IMR-90 (cell line): ENCODE data around the gene YKT6. TPM values are rescaled to one million over a fixed set of nuclear protein-coding genes. Genes with fewer than 3 reads are reported as not detected.

Experiments
- ATAC-seq: fragments of 200-7000 bp; cut with Tn5 transposase; 2 replicates; pipeline ENCODE4 v1.9.1; 2020; ENCODE audit warnings: low read depth, mild to moderate bottlenecking, moderate library complexity
- BruUV-seq: library from RNA; stranded (reverse); fragments of 400-500 nt; replicated peaks from 2 replicates; lab custom pipeline; 2021; lab: Mats Ljungman, UMichigan
- CTCF ChIA-PET: fragments of 300-600 bp; formaldehyde crosslinking; extraction: SDS; loops from one replicate; lab custom pipeline; 2021; ENCODE audit warnings: antibody characterized with exemption; lab: Yijun Ruan, JAX
- POLR2A ChIA-PET: fragments of 300-600 bp; sonication (Branson Sonifier 250); formaldehyde crosslinking; loops from one replicate; lab custom pipeline; 2022; ENCODE audit warnings: antibody characterized with exemption; ENCODE audit not compliant: unreplicated experiment; lab: Charles Lee
- DNase-seq: peaks from one replicate; pipeline ENCODE4 v3.0.0; 2013
- H2AFZ ChIP-seq: replicated peaks from 2 replicates; pipeline ENCODE3; 2013; ENCODE audit warnings: low read length, mild to moderate bottlenecking; ENCODE audit not compliant: poor library complexity
- H2AK5ac ChIP-seq: 2 replicates; pipeline ENCODE4 v1.6.1; 2013; ENCODE audit warnings: low read depth, low read length, inconsistent platforms
- H2AK9ac ChIP-seq: replicated peaks from 2 replicates; pipeline ENCODE3; 2013; ENCODE audit warnings: mild to moderate bottlenecking, low read depth, low read length, moderate library complexity; ENCODE audit not compliant: poor library complexity
- H2BK120ac ChIP-seq: 2 replicates; pipeline ENCODE4 v1.6.1; 2013; ENCODE audit warnings: low read depth, low read length, inconsistent platforms
- H2BK15ac ChIP-seq: 3 replicates; pipeline ENCODE4 v1.6.1; 2013; ENCODE audit warnings: low read depth, low read length, inconsistent platforms
- H2BK20ac ChIP-seq: 2 replicates; pipeline ENCODE4 v1.6.1; 2013; ENCODE audit warnings: low read depth, mild to moderate bottlenecking, inconsistent platforms, low read length, moderate library complexity
- H2BK5ac ChIP-seq: 2 replicates; pipeline ENCODE4 v1.6.1; 2013; ENCODE audit warnings: mild to moderate bottlenecking, low read depth, low read length, inconsistent platforms; ENCODE audit not compliant: poor library complexity, severe bottlenecking
- H3K14ac ChIP-seq: replicated peaks from 2 replicates; pipeline ENCODE4 v1.6.1; 2013; ENCODE audit warnings: low read depth, low read length, inconsistent platforms
- H3K18ac ChIP-seq: 2 replicates; pipeline ENCODE4 v1.6.1; 2013; ENCODE audit warnings: low read depth, low read length, control low read depth
- H3K23ac ChIP-seq: 2 replicates; pipeline ENCODE4 v1.6.1; 2013; ENCODE audit warnings: low read depth, low read length, inconsistent platforms
- H3K27ac ChIP-seq: 2 replicates; pipeline ENCODE4 v1.5.1; 2013; ENCODE audit warnings: mild to moderate bottlenecking, control low read depth, low read length; ENCODE audit not compliant: insufficient read depth
- H3K27me3 ChIP-seq: 2 replicates; pipeline ENCODE4 v1.6.1; 2013; ENCODE audit warnings: low read length; ENCODE audit not compliant: control insufficient read depth, insufficient read depth
- H3K36me3 ChIP-seq: 2 replicates; pipeline ENCODE4 v1.6.1; 2013; ENCODE audit warnings: low read length, mixed read lengths; ENCODE audit not compliant: control insufficient read depth, insufficient read depth
- H3K4ac ChIP-seq: 2 replicates; pipeline ENCODE4 v1.6.1; 2013; ENCODE audit warnings: low read depth, low read length, inconsistent platforms
- H3K4me1 ChIP-seq: 2 replicates; pipeline ENCODE4 v1.6.1; 2013; ENCODE audit warnings: low read length, mixed read lengths; ENCODE audit not compliant: control insufficient read depth, insufficient read depth
- H3K4me2 ChIP-seq: 2 replicates; pipeline ENCODE4 v1.6.1; 2013; ENCODE audit warnings: low read depth, mild to moderate bottlenecking, control low read depth, low read length, moderate library complexity
- H3K4me3 ChIP-seq: 2 replicates; pipeline ENCODE4 v1.5.1; 2013; ENCODE audit warnings: low read depth, mild to moderate bottlenecking, control low read depth, low read length, moderate library complexity; ENCODE audit not compliant: insufficient read depth
- H3K56ac ChIP-seq: 2 replicates; pipeline ENCODE4 v1.6.1; 2013; ENCODE audit warnings: low read length, inconsistent platforms; ENCODE audit not compliant: insufficient read depth; ENCODE audit errors: extremely low read depth
- H3K79me1 ChIP-seq, 2 experiments: 2 replicates each; pipeline ENCODE4 v1.6.1; 2013; ENCODE audit warnings: low read length in 2 of 2, inconsistent platforms in 1 of 2, low read depth in 1 of 2
- H3K9ac ChIP-seq: 2 replicates; pipeline ENCODE4 v1.6.1; 2013; ENCODE audit warnings: low read depth, low read length, control low read depth
- H3K9me1 ChIP-seq: 2 replicates; pipeline ENCODE4 v1.6.1; 2013; ENCODE audit warnings: low read length, inconsistent platforms; ENCODE audit not compliant: insufficient read depth
- H3K9me3 ChIP-seq: 2 replicates; pipeline ENCODE4 v1.6.1; 2013; ENCODE audit warnings: low read length; ENCODE audit not compliant: control insufficient read depth, insufficient read depth
- H4K20me1 ChIP-seq: 2 replicates; pipeline ENCODE4 v1.6.1; 2013; ENCODE audit warnings: low read length, inconsistent platforms; ENCODE audit not compliant: insufficient read depth
- H4K5ac ChIP-seq: 2 replicates; pipeline ENCODE4 v1.6.1; 2013; ENCODE audit warnings: mild to moderate bottlenecking, low read depth, low read length, control low read depth
- H4K8ac ChIP-seq, 2 experiments: 2 replicates each; pipeline ENCODE4 v1.6.1; 2013; ENCODE audit warnings: low read depth in 2 of 2, low read length in 2 of 2, control low read depth in 1 of 2, inconsistent platforms in 1 of 2
- H4K91ac ChIP-seq: 2 replicates; pipeline ENCODE4 v1.6.1; 2013; ENCODE audit warnings: low read depth, low read length, inconsistent platforms; ENCODE audit not compliant: insufficient read depth
- BHLHE40 ChIP-seq: fragments of 150-350 bp; IDR thresholded peaks from 2 replicates; pipeline ENCODE4 v1.6.1; 2016; ENCODE audit warnings: mild to moderate bottlenecking, low read depth, low read length
- CEBPB ChIP-seq: IDR thresholded peaks from 2 replicates; pipeline ENCODE4 v1.6.1; 2012; ENCODE audit warnings: low read depth, low read length, improper control_type of control experiment
- CHD1 ChIP-seq: IDR thresholded peaks from 2 replicates; pipeline ENCODE4 v1.6.1; 2012; ENCODE audit warnings: low read depth, low read length, improper control_type of control experiment
- CTCF ChIP-seq: conservative IDR thresholded peaks from 2 replicates; pipeline ENCODE4 v1.5.1; 2012; ENCODE audit warnings: mild to moderate bottlenecking, low read depth, low read length, improper control_type of control experiment
- ELK1 ChIP-seq: fragments of 150-350 bp; IDR thresholded peaks from 2 replicates; pipeline ENCODE4 v1.6.1; 2016; ENCODE audit warnings: low read depth, mild to moderate bottlenecking, low read length, moderate library complexity, borderline replicate concordance
- FOS ChIP-seq: fragments of 150-350 bp; IDR thresholded peaks from 2 replicates; pipeline ENCODE4 v1.6.1; 2016; ENCODE audit warnings: low read depth, low read length
- MAFK ChIP-seq: IDR thresholded peaks from 2 replicates; pipeline ENCODE4 v1.6.1; 2012; ENCODE audit warnings: low read depth, low read length, improper control_type of control experiment
- MAZ ChIP-seq: IDR thresholded peaks from 2 replicates; pipeline ENCODE4 v1.6.1; 2012; ENCODE audit warnings: low read depth, mild to moderate bottlenecking, low read length, improper control_type of control experiment, moderate library complexity, borderline replicate concordance
- MXI1 ChIP-seq: IDR thresholded peaks from 2 replicates; pipeline ENCODE4 v1.6.1; 2012; ENCODE audit warnings: low read depth, mild to moderate bottlenecking, low read length, moderate library complexity, borderline replicate concordance
- NFE2L2 ChIP-seq: fragments of 150-350 bp; IDR thresholded peaks from 2 replicates; pipeline ENCODE4 v1.6.1; 2016; ENCODE audit warnings: low read depth, mild to moderate bottlenecking, low read length
- POLR2A ChIP-seq: IDR thresholded peaks from 2 replicates; pipeline ENCODE4 v1.6.1; 2012; ENCODE audit warnings: mild to moderate bottlenecking, low read depth, low read length
- RAD21 ChIP-seq: IDR thresholded peaks from 2 replicates; pipeline ENCODE4 v1.6.1; 2012; ENCODE audit warnings: low read length, improper control_type of control experiment
- RCOR1 ChIP-seq: IDR thresholded peaks from 2 replicates; pipeline ENCODE4 v1.6.1; 2012; ENCODE audit warnings: mild to moderate bottlenecking, low read length, improper control_type of control experiment; ENCODE audit not compliant: insufficient replicate concordance
- RFX5 ChIP-seq: IDR thresholded peaks from 2 replicates; pipeline ENCODE4 v1.8.0; 2012; ENCODE audit warnings: low read depth, mild to moderate bottlenecking, low read length, moderate library complexity
- SMC3 ChIP-seq: fragments of 150-350 bp; IDR thresholded peaks from 2 replicates; pipeline ENCODE4 v1.6.1; 2016; ENCODE audit warnings: low read depth, mild to moderate bottlenecking, antibody characterized with exemption, low read length, moderate library complexity
- WGBS, 2 experiments: methylation state at CpG; one replicate each; pipeline versions ENCODE4 v1.1.5 to v1.1.7; 2013; ENCODE audit warnings: missing lambda C conversion rate in 2 of 2; ENCODE audit not compliant: insufficient read length in 1 of 2; ENCODE audit errors: extremely low coverage in 2 of 2; 5-methylcytosine and 5-hydroxymethylcytosine counted together
- dilution Hi-C: fragments of 300-500 bp; cut with HindIII; formaldehyde crosslinking; loops from one replicate; pipeline ENCODE4 v1.14.3; 2018; ENCODE audit warnings: low sequenced_read_pairs; ENCODE audit not compliant: unreplicated experiment
- in situ Hi-C: fragments of 300-500 bp; cut with MboI; formaldehyde crosslinking; loops from 3 replicates; pipeline ENCODE4 v1.14.3; 2019; ENCODE audit warnings: low sequenced_read_pairs, inconsistent platforms, mixed read lengths
- intact Hi-C: fragments of 100-400 bp; cut with micrococcal nuclease; formaldehyde crosslinking; loops from 2 replicates; pipeline ENCODE4 v1.10.0; 2022
- polyA plus RNA-seq, 3 experiments: library from polyadenylated mRNA; depleted of rRNA; stranded (reverse); fragments of >200 nt; gene quantifications; 2 replicates each; pipeline ENCODE4 v1.2.3, GENCODE V29; 2012; ENCODE audit warnings: low replicate concordance in 1 of 3
- total RNA-seq: library from RNA; depleted of rRNA; stranded (reverse); fragments of >200 nt; gene quantifications from 2 replicates; pipeline ENCODE4 v1.2.3, GENCODE V29; 2012
- TF ChIP-seq, protein P1 (sequence below): fragments of 150-350 bp; IDR thresholded peaks from 2 replicates; pipeline ENCODE4 v1.6.1; 2017; ENCODE audit warnings: mild to moderate bottlenecking, antibody characterized with exemption, low read length, low read depth

YKT6 gene
- total and polyA plus RNA-seq, 2 of the 4 experiments (the other 2 are of a cell fraction), result 115 to 120 TPM

GRCh38 chr7:44210107-44210506, 9.3 kb downstream of the YKT6 start:
- WGBS, 2 experiments, result 100% methylated on average over 1 of the region's 5 CpGs; no CpG with 5 or more reads in 1 of the 2 experiments
- Histone ChIP-seq H2BK120ac (no peak overlapping the region), H2BK20ac (no peak overlapping the region), H2AK5ac (no peak overlapping the region), H3K56ac (no peak overlapping the region), H3K36me3 (peaks cover 76% of the 10 kb centered on the region), H3K79me1 (peaks cover 14 to 41% of the 10 kb centered on the region in 2 experiments), H3K14ac (no peak overlapping the region), H3K27ac (no peak overlapping the region), H4K8ac (no peak overlapping the region), H2AK9ac (no peak overlapping the region), H3K4me1 (no peaks in the 10 kb centered on the region), H3K9me3 (no peaks in the 10 kb centered on the region), H3K4me2 (no peak overlapping the region), H4K20me1 (peaks cover 10% of the 10 kb centered on the region), H3K23ac (no peak overlapping the region), H2AFZ (no peak overlapping the region), H3K18ac (no peak overlapping the region), H3K27me3 (no peaks in the 10 kb centered on the region), H3K4me3 (no peak overlapping the region), H2BK15ac (no peak overlapping the region), H3K9me1 (no peaks in the 10 kb centered on the region; the same call in 1 of the 2 replicates), H3K4ac (no peak overlapping the region), H4K5ac (no peak overlapping the region), H4K91ac (no peak overlapping the region), H3K9ac (no peak overlapping the region), H2BK5ac (no peak overlapping the region)
- no TSS peak for BruUV-seq
- ChIA-PET POLR2A (no interaction called here), CTCF (no interaction called here)
- in situ Hi-C loops (no loop called here), intact Hi-C loops (no loop called here), dilution Hi-C loops (no loop called here)
- ATAC-seq (no peak), DNase-seq (no peak)
- TF ChIP-seq RCOR1 (no peak), CHD1 (no peak), FOS (no peak), SMC3 (no peak), CTCF (no peak), BHLHE40 (no peak), NFE2L2 (no peak), CEBPB (no peak), MAFK (no peak), RFX5 (no peak), ELK1 (no peak), POLR2A (no peak), MXI1 (no peak), MAZ (no peak), RAD21 (no peak)
- TF ChIP-seq, protein P1, sequence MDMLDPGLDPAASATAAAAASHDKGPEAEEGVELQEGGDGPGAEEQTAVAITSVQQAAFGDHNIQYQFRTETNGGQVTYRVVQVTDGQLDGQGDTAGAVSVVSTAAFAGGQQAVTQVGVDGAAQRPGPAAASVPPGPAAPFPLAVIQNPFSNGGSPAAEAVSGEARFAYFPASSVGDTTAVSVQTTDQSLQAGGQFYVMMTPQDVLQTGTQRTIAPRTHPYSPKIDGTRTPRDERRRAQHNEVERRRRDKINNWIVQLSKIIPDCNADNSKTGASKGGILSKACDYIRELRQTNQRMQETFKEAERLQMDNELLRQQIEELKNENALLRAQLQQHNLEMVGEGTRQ, result no peak
